GM21526 (cell line): ENCODE data around the gene ABI2.
"Not testable (repeated sequence)": the region's sequence is repeated elsewhere in the genome, so short reads cannot be mapped to it uniquely, and the experiment has no call there.

Experiments
- ATAC-seq: cut with Tn5 transposase; IDR thresholded peaks from one replicate; pipeline ENCODE4 v1.9.1; 2021; ENCODE audit warnings: moderate library complexity; ENCODE audit not compliant: unreplicated experiment, low FRiP score

Gene ABI2

GRCh38 chr2:203412546-203413331 is 84.5 kb downstream of the ABI2 start:
- ATAC-seq: no peak

GRCh38 chr2:203413796-203414195 is 85.6 kb downstream of the ABI2 start:
- no peak for ATAC-seq

GRCh38 chr2:203418271-203418670 is 90.1 kb downstream of the ABI2 start:
- no peak for ATAC-seq

GRCh38 chr2:203427061-203427460 is 98.9 kb downstream of the ABI2 start:
- no peak for ATAC-seq

GRCh38 chr2:203429643-203430042 is 101.4 kb downstream of the ABI2 start:
- ATAC-seq: not testable (repeated sequence)

GRCh38 chr2:203431391-203432185 is 103.4 kb downstream of the ABI2 start:
- ATAC-seq: no peak

GRCh38 chr2:203432811-203433210 is 104.6 kb downstream of the ABI2 start:
- ATAC-seq: no peak

GRCh38 chr2:203436496-203436895 is 108.3 kb downstream of the ABI2 start:
- ATAC-seq: no peak

GRCh38 chr2:203437511-203437910 is 109.3 kb downstream of the ABI2 start:
- ATAC-seq: no peak

GRCh38 chr2:203438528-203438927 is 110.3 kb downstream of the ABI2 start:
- no peak for ATAC-seq

GRCh38 chr2:203440671-203441070 is 112.5 kb downstream of the ABI2 start:
- no peak for ATAC-seq

GRCh38 chr2:203441463-203441862 is 113.3 kb downstream of the ABI2 start:
- no peak for ATAC-seq

- no peak for ATAC-seq
These were observed 114.3 kb downstream of the ABI2 start for GRCh38 chr2:203442463-203442862.

- no peak for ATAC-seq
These were observed 116.5 kb downstream of the ABI2 start for GRCh38 chr2:203444738-203445137.

- no peak for ATAC-seq
These were observed 117.9 kb downstream of the ABI2 start for GRCh38 chr2:203446071-203446481.

- no peak for ATAC-seq
These were observed 118.6 kb downstream of the ABI2 start for GRCh38 chr2:203446780-203447179.

- no peak for ATAC-seq
These were observed 122.4 kb downstream of the ABI2 start for GRCh38 chr2:203450561-203450960.

GRCh38 chr2:203451011-203451410 is 122.8 kb downstream of the ABI2 start:
- ATAC-seq: no peak

GRCh38 chr2:203451689-203452088 is 123.5 kb downstream of the ABI2 start:
- no peak for ATAC-seq

GRCh38 chr2:203453858-203454451 is 125.8 kb downstream of the ABI2 start:
- ATAC-seq: no peak

GRCh38 chr2:203455209-203455608 is 127.0 kb downstream of the ABI2 start:
- ATAC-seq: no peak
